HG03175 (cell line): ENCODE measurements around the gene METTL4.
A peak's percentile ranks its signal among the peaks of the same experiment; 100 is the strongest.

Experiments used
- ATAC-seq: cut with Tn5 transposase; IDR thresholded peaks from one replicate; pipeline ENCODE4 v1.9.1; 2021; ENCODE audit warnings: mild to moderate bottlenecking, moderate library complexity; ENCODE audit not compliant: unreplicated experiment

Gene METTL4

DNA sequence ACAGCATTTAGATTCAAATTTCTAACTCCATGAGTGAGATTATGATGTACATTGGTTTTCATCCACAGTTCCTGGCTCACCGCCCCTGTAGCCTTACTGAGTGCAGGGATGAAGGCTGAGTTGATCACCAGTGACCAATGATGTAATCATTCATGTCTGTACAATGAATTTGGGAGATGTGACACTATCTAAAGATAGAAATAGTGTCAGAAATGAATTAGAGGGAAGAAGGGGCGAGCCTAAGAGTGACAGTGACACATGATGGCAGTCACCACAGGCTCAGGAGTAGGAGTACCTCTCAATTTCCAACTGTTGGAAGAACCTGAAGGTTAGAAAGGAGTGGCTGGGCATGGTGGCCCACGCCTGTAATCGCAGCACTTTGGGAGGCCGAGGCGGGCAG, 3.2 kb downstream of the METTL4 start:
- ATAC-seq: no peak

DNA sequence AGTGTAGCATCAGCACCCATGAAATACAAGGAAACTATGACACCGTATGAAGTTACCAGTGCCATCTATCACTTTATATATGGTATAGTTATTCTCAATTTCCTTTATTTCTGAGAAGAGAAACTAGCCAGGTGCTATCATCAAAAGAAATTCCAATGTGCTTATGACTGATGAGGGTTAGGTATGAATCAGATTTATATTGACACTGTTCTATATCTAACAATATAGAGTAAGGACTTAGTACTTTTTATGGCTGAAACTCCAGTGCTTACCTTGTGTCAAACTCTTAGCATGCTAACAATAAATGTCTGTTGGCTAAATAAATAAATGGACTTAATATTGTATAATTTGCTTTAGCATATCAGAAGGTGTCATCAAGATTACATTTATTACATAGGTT, 6.9 kb downstream of the METTL4 start:
- ATAC-seq: no peak

DNA sequence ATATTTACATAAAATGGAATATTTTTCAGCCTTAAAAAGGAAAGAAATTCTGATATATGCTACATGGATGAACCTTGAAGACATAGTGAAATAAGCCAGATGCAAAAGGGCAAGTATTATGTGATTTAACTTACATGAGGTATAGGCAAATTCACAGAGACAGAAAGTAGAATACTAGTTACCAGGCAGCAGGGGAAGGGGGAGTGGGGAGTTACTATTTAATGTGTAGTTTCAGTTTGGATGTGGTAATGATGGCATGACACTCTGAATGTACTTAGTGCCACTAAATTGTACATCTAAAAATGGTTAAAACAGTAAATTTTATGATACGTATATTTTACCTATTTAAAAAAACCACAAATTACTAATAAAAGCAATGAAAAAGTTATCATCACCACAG, 12.1 kb downstream of the METTL4 start:
- ATAC-seq: peak; percentile 55

GRCh38 chr18:2557536-2557935, 13.8 kb downstream of the METTL4 start:
- ATAC-seq: no peak

GRCh38 chr18:2555895-2556294, 15.4 kb downstream of the METTL4 start:
- ATAC-seq: no peak

- no peak for ATAC-seq
Observed at GRCh38 chr18:2554696-2555095, 16.6 kb downstream of the METTL4 start.

GRCh38 chr18:2551425-2551824, 19.9 kb downstream of the METTL4 start:
- no peak for ATAC-seq

DNA sequence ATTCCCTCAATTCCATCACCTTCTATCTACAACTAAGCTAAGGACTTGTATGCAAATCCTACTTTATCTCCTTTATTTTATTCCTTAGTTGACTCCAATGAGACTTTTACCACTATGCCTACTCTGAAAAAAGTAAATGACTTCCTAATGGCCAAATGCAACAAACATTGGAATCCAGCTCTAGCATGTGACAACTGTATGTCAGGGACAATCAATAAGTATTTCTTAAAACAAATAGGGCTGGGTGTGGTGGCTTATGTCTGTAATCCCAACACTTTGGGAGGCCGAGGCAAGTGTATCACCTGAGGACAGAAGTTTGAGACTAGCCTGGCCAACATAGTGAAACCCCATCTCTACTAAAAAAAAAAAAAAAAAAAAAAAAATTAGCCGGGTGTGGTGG, 21.8 kb downstream of the METTL4 start:
- no peak for ATAC-seq

GRCh38 chr18:2547477-2548087, 23.7 kb downstream of the METTL4 start:
- peak; percentile 68 for ATAC-seq

- no peak for ATAC-seq
Observed at GRCh38 chr18:2545155-2545554, 26.1 kb downstream of the METTL4 start.

GRCh38 chr18:2541925-2542563, 29.3 kb downstream of the METTL4 start:
- peak; percentile 72 for ATAC-seq

DNA sequence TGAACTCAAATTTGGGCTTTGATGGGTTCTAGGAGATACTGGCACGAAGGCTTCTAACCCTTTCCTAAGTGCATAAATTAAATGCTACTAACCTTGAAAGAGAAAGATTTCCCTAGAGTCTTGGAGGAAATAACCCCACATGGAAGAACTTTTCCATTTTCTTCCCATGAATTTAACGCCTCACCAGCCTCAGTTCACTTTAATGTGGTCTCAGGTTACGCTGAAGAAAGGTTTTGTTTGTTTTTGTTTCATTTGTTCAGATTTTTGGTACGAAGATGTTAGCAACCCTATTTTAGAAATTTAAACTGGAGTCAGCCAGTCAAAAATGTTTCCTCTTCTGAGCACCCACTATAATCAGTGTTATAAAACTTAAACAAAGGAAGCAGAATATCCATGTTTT, 30.7 kb downstream of the METTL4 start:
- ATAC-seq: no peak

DNA sequence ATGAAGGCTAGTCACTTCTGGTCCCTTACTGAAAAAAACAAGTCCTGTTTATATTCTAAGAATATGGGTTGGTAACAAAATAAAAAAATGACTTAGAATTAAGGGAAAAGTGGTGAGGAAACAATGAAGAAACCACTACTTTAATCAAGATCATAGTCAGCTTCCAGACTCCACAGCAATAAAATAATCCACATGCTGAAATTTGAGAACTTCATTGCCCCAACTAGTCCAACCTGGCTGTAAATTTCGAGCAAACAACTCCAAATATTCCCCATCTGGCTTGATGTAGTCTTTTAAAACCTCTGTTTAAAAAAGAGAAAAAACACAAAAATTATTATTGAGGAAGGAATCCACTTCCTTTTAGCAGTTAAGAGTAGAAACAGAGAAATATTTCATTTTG, 32.5 kb downstream of the METTL4 start:
- no peak for ATAC-seq

DNA sequence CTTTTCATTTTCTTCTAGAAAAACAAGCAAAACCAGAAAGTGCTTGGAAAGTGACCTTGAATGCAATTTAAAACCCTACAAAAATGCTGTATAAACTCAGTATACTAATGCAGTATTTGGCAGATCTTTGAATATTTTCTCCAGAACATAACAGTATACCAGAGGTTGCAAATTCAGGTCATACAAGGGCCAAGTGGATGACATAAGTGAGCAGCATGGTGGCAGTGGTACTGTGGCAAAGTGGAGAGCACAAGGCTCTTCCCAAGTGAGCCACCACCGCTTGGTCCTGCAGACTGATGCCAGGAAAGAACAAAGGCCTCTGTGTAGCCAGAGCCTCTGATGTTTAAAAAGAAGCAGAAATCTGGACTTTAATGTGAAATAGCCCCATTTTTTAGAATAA, 33.1 kb downstream of the METTL4 start:
- ATAC-seq: no peak

- ATAC-seq: no peak
Observed at GRCh38 chr18:2537296-2537695, 34.0 kb downstream of the METTL4 start.

GRCh38 chr18:2536493-2536892, 34.8 kb downstream of the METTL4 start:
- no peak for ATAC-seq

DNA sequence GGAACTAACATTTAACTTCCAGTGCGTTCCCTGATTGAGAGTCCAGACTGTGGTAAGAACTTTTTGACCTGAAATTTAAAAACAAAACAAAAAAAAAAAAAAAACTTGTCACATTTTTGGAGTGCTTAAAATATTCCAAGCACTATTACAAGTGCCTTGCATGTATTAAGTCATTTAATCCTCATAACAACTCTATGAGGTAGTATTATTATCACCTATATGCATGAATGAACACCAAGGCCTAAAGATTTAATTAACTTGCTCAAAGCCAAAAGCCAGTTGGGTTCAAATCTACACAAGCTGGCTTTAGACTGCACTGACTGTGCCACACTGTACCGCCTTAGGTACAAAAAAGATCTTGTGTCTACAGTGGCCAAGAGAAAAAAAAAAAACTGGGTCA, 35.2 kb downstream of the METTL4 start:
- no peak for ATAC-seq

DNA sequence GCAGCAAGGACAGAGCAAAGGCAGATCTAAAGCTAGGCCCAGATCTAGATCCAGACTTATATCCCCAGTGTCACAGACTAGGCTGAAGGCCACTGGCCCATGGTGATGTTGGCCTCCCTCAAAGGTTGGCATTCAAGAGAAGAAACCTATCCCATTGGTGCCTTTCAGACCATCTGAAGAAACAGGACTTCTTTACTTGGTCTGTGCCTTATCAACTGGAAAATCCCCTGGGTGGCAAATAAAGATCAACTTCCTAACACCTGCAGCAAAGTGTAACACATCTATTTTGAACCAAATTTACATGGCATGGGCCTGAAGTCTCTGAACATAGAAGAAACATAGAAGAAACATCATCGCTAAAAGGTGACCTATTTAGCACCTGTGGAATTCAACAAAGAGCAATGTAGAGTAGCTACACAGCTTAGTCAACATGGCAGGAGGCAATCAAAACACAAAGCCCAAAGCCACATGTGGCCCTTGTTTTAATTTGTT, 35.8 kb downstream of the METTL4 start:
- ATAC-seq: peak; percentile 38

DNA sequence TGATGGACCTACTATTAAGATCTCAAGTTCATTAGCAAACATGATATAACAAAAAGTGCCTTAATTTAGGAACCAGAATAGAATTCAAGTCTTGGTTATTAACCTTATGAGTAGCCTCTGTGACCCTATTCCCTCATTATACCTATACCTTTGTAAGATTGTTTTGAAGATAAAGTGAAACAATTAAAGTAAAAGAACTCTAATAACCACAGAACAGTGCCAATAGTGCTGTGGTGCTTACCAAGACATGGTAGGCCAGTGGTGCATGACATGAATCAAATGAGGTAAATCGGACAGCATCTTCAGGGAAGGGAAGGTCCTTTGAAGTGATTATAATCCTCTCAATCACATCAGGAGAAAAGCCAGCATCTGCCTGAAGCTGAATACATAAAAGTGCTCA, 36.4 kb downstream of the METTL4 start:
- peak; percentile 46 for ATAC-seq

GRCh38 chr18:2532797-2533196, 38.5 kb downstream of the METTL4 start:
- no peak for ATAC-seq

DNA sequence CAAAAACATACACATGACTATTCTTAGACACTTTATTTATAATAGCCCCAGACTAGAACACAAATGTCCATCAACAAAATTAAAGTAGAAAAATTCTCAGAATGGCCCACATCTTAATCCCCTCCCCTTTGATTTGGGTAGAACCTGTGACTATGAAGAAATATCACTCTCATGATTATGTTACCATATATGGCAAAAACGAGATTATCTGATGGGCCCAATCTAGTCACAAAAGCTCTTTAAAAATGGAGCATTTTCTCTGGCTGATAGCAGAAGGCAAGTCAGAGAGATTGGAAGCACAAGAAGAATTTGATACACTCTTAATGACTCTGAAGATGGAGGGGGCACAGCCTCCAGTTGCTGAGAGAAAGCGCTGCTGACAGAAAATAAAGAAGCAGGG, 39.6 kb downstream of the METTL4 start:
- ATAC-seq: no peak

DNA sequence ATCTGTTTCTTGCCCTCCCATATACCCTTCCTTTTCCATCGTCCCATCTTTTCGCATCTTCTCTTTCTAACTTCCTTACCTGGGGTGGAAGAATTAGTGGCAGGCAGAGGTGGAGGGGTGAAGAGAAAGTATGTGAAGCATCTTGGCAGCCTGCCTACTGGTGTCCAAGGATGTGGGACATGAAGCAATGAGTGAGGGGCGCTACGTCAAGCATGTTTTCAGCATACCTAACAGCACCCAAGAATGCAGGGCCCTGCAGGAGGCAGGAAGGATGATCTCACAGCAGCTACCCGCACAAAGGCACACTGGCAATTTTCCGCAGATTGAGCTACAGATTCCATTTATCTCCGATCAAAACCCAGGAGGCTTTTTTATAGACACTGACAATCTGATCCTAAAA, 42.2 kb downstream of the METTL4 start:
- ATAC-seq: no peak

- ATAC-seq: no peak
Observed at GRCh38 chr18:2526329-2526728, 45.0 kb downstream of the METTL4 start.
